ENCODE data around the gene PHYHD1. TPM values are rescaled to one million over a fixed set of nuclear protein-coding genes. Genes with fewer than 3 reads are reported as not detected.

The PHYHD1 gene
- total and polyA plus RNA-seq, 10 donors: 7.2 to 22.3 (median 12.6) TPM

DNA sequence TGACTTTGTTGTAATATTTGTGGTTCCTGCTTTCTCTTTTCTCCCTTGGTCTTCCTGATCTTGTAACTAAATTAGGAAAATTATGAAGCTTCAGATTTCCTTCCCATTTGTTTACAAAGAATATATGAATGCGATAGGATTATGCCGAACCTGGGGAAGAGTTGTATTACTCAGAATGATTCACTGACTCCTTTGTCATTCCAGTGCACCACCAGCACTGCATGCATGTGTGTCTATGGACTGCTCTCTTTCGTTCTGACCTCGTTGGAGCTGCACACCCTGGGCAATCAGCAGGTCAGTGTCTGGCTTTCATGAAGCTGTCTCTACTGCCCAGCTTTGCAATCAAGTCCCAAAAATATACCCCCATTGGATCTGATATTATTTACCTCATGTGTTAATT is 52.2 kb downstream of the PHYHD1 start:
- no peaks in the 10 kb centered on the region for H3K27me3 ChIP-seq (replicated peaks in 1 of 7)
- no peak for DNase-seq
- 83 to 93% (median 92%) methylated on average over 4 of the region's 4 CpGs for WGBS, 5 donors
- H3K27ac ChIP-seq: no peak overlapping the region
- no peaks in the 10 kb centered on the region for H3K4me1 ChIP-seq
- intact Hi-C loops (cut with DNase I; ENCODE audit: low total_unique reads): no loop called here
- H3K36me3 ChIP-seq: peaks cover 0 to 100% (median 97%) of the 10 kb centered on the region in 6 donors
- no peak overlapping the region for H3K4me3 ChIP-seq
- H3K9me3 ChIP-seq: no peaks in the 10 kb centered on the region
- TF ChIP-seq POLR2A (IDR thresholded peaks at IDR 0.05) (no peak), POLR2AphosphoS5 (IDR thresholded peaks at IDR 0.05) (no peak)
- TF ChIP-seq, protein P1, sequence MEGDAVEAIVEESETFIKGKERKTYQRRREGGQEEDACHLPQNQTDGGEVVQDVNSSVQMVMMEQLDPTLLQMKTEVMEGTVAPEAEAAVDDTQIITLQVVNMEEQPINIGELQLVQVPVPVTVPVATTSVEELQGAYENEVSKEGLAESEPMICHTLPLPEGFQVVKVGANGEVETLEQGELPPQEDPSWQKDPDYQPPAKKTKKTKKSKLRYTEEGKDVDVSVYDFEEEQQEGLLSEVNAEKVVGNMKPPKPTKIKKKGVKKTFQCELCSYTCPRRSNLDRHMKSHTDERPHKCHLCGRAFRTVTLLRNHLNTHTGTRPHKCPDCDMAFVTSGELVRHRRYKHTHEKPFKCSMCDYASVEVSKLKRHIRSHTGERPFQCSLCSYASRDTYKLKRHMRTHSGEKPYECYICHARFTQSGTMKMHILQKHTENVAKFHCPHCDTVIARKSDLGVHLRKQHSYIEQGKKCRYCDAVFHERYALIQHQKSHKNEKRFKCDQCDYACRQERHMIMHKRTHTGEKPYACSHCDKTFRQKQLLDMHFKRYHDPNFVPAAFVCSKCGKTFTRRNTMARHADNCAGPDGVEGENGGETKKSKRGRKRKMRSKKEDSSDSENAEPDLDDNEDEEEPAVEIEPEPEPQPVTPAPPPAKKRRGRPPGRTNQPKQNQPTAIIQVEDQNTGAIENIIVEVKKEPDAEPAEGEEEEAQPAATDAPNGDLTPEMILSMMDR (IDR thresholded peaks at IDR 0.05 in 8 of 11, conservative IDR thresholded peaks at IDR 0.05 in 3 of 11): no peak

DNA sequence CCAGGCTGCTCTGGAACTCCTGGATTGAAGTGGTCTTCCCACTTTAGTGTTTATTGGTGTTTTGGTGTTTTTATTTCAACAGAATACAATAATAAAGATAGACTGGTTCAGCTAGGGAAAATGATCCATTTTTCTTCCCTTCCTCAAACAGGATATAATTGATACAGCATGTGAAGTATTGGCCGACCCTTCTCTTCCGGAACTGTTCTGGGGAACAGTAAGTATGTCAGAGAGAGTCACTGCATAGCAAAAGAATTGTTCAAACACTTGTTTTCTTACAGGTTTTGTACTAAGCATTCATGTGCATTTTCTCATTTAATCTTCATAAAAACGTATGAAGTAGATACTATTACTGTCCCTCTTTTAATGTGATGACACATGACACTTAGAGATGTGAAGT is 58.3 kb downstream of the PHYHD1 start:
- H3K27me3 ChIP-seq (replicated peaks in 1 of 7): no peaks in the 10 kb centered on the region
- peaks cover 13 to 100% (median 94%) of the 10 kb centered on the region in 6 donors for H3K36me3 ChIP-seq
- no peak overlapping the region for H3K4me3 ChIP-seq
- DNase-seq: no peak
- H3K27ac ChIP-seq: no peak overlapping the region
- H3K4me1 ChIP-seq: no peaks in the 10 kb centered on the region
- 84 to 98% (median 92%) methylated on average over 3 of the region's 3 CpGs for WGBS, 5 donors
- intact Hi-C loops (cut with DNase I; ENCODE audit: low total_unique reads): no loop called here
- no peaks in the 10 kb centered on the region for H3K9me3 ChIP-seq
- TF ChIP-seq POLR2A (IDR thresholded peaks at IDR 0.05): no peak
- TF ChIP-seq, protein P1 (IDR thresholded peaks at IDR 0.05 in 8 of 11, conservative IDR thresholded peaks at IDR 0.05 in 3 of 11): no peak

DNA sequence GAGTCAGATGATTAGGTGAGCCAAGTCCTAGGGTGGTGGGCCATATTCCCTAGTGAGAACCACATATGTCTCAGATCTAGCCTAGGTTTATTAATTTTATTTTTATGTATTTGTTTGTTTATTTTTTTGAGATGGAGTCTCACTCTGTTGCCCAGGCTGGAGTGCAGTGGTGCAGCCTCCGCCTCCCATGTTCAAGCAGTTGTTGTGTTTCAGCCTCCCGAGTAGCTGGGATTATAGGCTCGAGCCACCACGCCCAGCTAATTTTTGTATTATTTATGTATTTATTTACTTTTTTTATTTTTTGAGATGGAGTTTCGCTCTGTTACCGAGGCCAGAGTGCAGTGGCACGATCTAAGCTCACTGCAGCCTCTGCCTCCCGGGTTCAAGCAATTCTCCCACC is 62.8 kb downstream of the PHYHD1 start:
- Histone ChIP-seq H3K9me3 (no peaks in the 10 kb centered on the region), H3K36me3 (peaks cover 25 to 100% (median 96%) of the 10 kb centered on the region in 6 donors), H3K27me3 (replicated peaks in 1 of 7) (no peaks in the 10 kb centered on the region), H3K4me3 (no peak overlapping the region), H3K27ac (no peak overlapping the region), H3K4me1 (no peaks in the 10 kb centered on the region)
- intact Hi-C loops (cut with DNase I; ENCODE audit: low total_unique reads): no loop called here
- 95 to 99% (median 97%) methylated on average over 8 of the region's 8 CpGs for WGBS, 5 donors
- DNase-seq: no peak
- TF ChIP-seq POLR2AphosphoS5 (IDR thresholded peaks at IDR 0.05): no peak
- TF ChIP-seq, protein P1 (IDR thresholded peaks at IDR 0.05 in 8 of 11, conservative IDR thresholded peaks at IDR 0.05 in 3 of 11): no peak
- TF ChIP-seq POLR2A (IDR thresholded peaks at IDR 0.05): no peak

DNA sequence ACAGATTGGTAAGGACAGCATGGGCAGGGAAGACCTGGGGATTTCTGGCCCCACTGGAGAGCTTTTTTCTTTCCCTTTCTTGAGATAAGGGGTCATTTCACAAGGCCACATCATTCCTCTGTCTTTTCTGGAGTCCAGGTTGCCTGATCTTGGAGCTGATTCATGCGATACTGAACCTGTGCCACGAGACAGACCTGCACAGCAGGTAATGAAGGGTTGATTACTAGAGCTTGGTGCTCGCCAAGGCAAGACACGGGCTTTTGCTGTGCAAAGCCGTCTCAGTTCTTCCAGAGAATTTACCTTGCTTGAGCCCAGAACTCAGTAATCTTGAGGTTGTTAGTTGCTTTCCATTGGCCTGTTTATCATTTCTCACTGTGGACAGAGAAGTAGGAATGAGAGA is 65.9 kb downstream of the PHYHD1 start:
- H3K9me3 ChIP-seq: no peaks in the 10 kb centered on the region
- 92 to 98% (median 97%) methylated on average over 5 of the region's 5 CpGs for WGBS, 5 donors
- DNase-seq: no peak
- H3K4me1 ChIP-seq: no peaks in the 10 kb centered on the region
- H3K27me3 ChIP-seq (replicated peaks in 1 of 7): no peaks in the 10 kb centered on the region
- intact Hi-C loops (cut with DNase I; ENCODE audit: low total_unique reads): no loop called here
- no peak overlapping the region for H3K27ac ChIP-seq
- TF ChIP-seq POLR2AphosphoS5 (IDR thresholded peaks at IDR 0.05) (no peak), POLR2A (IDR thresholded peaks at IDR 0.05) (no peak)
- TF ChIP-seq, protein P1 (IDR thresholded peaks at IDR 0.05 in 8 of 11, conservative IDR thresholded peaks at IDR 0.05 in 3 of 11): no peak
- no peak overlapping the region for H3K4me3 ChIP-seq
- peaks cover 15 to 100% (median 97%) of the 10 kb centered on the region in 6 donors for H3K36me3 ChIP-seq

All from spleen (tissue), 11 donors.